Ascending aorta (tissue), 2 donors: ENCODE data around the gene TBC1D5. TPM values are rescaled to one million over a fixed set of nuclear protein-coding genes. Genes with fewer than 3 reads are reported as not detected.
"Not testable (repeated sequence)": the region's sequence is repeated elsewhere in the genome, so short reads cannot be mapped to it uniquely, and the experiment has no call there.

Source experiments
- DNase-seq, 2 donors: peaks; one replicate each; pipeline ENCODE4 v3.0.0-alpha.2; 2019; ENCODE audit warnings: low spot score in 2 of 2
- H3K27ac ChIP-seq, 2 donors: fragments of 200-600 bp; sonication (generic); one replicate each; pipeline ENCODE4 v1.5.1; 2016 to 2017; ENCODE audit warnings: mild to moderate bottlenecking in 1 of 2
- H3K27me3 ChIP-seq: fragments of 200-600 bp; sonication (generic); one replicate; pipeline ENCODE4 v1.5.1; 2017
- H3K36me3 ChIP-seq, 2 donors: fragments of 200-600 bp; sonication (generic); one replicate each; pipeline ENCODE4 v1.5.1; 2016
- H3K4me1 ChIP-seq, 2 donors: fragments of 200-600 bp; sonication (generic); one replicate each; pipeline ENCODE4 v1.5.1; 2016 to 2017; ENCODE audit warnings: mild to moderate bottlenecking in 1 of 2
- H3K4me3 ChIP-seq, 2 donors: fragments of 200-600 bp; sonication (generic); one replicate each; pipeline ENCODE4 v1.5.1; 2016 to 2017; ENCODE audit warnings: mild to moderate bottlenecking in 1 of 2
- H3K9me3 ChIP-seq, 2 donors: fragments of 200-600 bp; sonication (generic); one replicate each; pipeline ENCODE4 v1.5.1; 2016
- intact Hi-C: fragments of 100-400 bp; cut with DNase I; formaldehyde crosslinking; loops from one replicate; pipeline ENCODE4 v1.15.1; 2023
- total RNA-seq: library from RNA; depleted of rRNA; stranded (reverse); fragments of >200 nt; gene quantifications from one replicate; pipeline ENCODE4 v1.1.0, GENCODE V29; 2016
- TF ChIP-seq, protein P1 (sequence below), 3 experiments: fragments of 200-600 bp in 2 of 3; fragments of 450-650 bp in 1 of 3; sonication (generic) in 2 of 3; IDR thresholded peaks; one replicate each; pipeline ENCODE4 v1.5.1; 2016 to 2019; ENCODE audit warnings: antibody characterized with exemption in 3 of 3, mild to moderate bottlenecking in 1 of 3, moderate library complexity in 1 of 3

The TBC1D5 gene
- total RNA-seq, 1 donor from 2014 or later, result 43.3 TPM

DNA sequence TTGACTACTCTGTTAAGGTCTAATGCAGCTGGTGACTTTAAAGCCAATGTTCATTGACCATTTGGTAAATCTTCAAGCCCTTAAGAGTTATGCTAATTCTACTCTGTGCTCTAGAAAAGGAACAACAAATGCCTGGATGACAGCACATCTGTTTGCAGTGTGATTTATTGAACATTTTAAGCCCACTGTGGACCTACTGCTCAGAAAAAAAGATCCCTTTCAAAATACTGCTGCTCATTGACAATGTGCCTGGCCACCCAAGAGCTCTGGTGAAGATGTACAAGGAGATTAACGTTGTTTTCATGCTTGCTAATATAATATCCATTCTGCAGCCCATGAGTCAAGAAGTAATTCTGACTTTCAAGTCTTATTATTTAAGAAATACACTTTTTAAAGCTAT lies 110.8 kb downstream of the TBC1D5 start:
- Histone ChIP-seq H3K36me3 (no peaks in the 10 kb centered on the region), H3K27ac (no peak overlapping the region), H3K4me1 (peaks cover 5 to 22% of the 10 kb centered on the region in 2 donors), H3K4me3 (no peak overlapping the region), H3K9me3 (no peaks in the 10 kb centered on the region), H3K27me3 (no peaks in the 10 kb centered on the region)
- DNase-seq, result no peak
- intact Hi-C loops, result loop anchor here (10.0 kb wide), 1 partner anchor 137 kb away; no protein-coding TSS in a partner anchor
- TF ChIP-seq, protein P1, sequence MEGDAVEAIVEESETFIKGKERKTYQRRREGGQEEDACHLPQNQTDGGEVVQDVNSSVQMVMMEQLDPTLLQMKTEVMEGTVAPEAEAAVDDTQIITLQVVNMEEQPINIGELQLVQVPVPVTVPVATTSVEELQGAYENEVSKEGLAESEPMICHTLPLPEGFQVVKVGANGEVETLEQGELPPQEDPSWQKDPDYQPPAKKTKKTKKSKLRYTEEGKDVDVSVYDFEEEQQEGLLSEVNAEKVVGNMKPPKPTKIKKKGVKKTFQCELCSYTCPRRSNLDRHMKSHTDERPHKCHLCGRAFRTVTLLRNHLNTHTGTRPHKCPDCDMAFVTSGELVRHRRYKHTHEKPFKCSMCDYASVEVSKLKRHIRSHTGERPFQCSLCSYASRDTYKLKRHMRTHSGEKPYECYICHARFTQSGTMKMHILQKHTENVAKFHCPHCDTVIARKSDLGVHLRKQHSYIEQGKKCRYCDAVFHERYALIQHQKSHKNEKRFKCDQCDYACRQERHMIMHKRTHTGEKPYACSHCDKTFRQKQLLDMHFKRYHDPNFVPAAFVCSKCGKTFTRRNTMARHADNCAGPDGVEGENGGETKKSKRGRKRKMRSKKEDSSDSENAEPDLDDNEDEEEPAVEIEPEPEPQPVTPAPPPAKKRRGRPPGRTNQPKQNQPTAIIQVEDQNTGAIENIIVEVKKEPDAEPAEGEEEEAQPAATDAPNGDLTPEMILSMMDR (IDR thresholded peaks at IDR 0.05), result no peak

DNA sequence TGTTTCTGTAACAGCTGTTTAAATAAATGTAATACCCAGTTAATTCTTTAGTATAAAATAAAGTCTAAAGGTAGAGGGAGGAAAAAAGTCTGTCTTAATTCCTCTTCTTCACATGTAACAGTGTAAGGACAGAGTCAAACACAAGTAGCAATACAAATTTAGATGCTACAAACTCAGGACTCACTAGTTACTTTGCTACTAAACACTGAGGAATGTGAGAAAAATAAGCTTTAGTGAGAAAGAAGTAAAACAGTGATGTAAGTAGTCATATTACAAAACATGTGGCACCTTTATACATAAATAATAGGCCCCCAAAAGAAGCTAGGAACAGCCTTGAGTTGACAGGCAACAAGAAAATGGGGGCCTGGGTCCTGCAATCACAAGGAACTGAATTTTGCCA lies 113.0 kb downstream of the TBC1D5 start:
- TF ChIP-seq, protein P1 (IDR thresholded peaks at IDR 0.05), result no peak
- intact Hi-C loops, result no loop called here
- Histone ChIP-seq H3K27ac (no peak overlapping the region), H3K9me3 (no peaks in the 10 kb centered on the region), H3K27me3 (no peaks in the 10 kb centered on the region), H3K4me3 (no peak overlapping the region), H3K4me1 (peaks cover 0 to 9% of the 10 kb centered on the region in 2 donors), H3K36me3 (no peaks in the 10 kb centered on the region)
- DNase-seq, result no peak

DNA sequence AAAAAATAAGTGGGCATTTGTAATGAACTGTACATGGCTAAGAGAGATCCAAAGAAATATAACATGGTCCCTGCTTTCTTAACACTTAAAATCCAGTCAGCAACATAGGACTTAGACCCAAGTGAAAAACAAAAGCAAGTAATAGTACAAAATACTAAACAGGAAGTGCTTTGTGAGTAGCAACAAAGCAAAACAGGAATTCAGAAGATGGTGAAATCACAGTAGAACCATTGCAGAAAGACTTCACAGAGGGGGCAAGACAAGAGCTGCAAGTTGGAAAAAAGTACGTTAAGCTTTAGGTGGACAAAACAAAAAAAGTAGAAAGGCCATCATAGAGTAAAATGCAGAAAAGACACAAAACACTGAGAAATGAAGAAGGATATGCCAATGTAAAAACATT lies 116.0 kb downstream of the TBC1D5 start:
- Histone ChIP-seq H3K27ac (no peak overlapping the region), H3K9me3 (no peaks in the 10 kb centered on the region), H3K36me3 (no peaks in the 10 kb centered on the region), H3K4me3 (no peak overlapping the region), H3K4me1 (peaks cover 0 to 5% of the 10 kb centered on the region in 2 donors), H3K27me3 (no peaks in the 10 kb centered on the region)
- no peak for DNase-seq
- TF ChIP-seq, protein P1 (IDR thresholded peaks at IDR 0.05), result no peak
- intact Hi-C loops, result no loop called here

DNA sequence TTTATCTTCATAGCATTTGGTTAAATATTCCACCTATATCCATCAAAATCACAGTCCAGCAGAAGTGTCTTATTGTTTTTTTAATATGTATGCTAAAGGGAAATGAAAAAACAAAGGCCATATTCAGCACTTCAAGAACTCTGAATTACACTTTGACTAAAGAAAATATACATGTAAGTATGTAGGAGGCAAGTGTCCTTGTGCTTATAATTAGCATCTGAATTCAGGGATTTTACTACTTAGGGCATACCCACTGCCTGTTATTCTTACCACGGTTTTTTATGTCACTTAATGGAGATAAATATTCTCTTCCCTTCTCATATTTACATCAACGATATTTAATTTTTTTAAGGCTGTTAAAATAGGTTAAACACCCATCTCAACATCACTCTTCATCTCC lies 117.3 kb downstream of the TBC1D5 start:
- Histone ChIP-seq H3K4me1 (peaks cover 0 to 5% of the 10 kb centered on the region in 2 donors), H3K36me3 (no peaks in the 10 kb centered on the region), H3K27me3 (no peaks in the 10 kb centered on the region), H3K4me3 (no peak overlapping the region), H3K9me3 (no peaks in the 10 kb centered on the region), H3K27ac (no peak overlapping the region)
- DNase-seq, result no peak
- TF ChIP-seq, protein P1 (IDR thresholded peaks at IDR 0.05), result no peak
- intact Hi-C loops, result no loop called here

DNA sequence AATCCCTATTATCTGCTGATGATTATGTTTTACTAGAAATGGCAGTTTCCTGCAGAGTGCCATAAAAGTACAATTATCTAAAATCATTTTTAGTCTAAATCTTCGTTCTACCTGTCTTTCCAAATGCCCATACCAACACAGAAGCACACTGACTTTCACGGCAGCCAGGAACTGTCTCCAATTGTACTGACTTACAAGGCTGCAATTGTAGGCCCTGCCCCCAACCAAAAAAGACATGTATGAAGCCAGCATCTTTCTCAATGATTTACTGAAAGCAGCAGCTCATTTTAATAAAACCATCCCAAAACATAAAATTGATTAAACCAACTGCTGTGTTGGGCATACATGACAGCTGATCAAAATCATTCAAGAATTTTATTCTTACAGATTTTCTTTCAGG lies 119.0 kb downstream of the TBC1D5 start:
- Histone ChIP-seq H3K4me1 (no peaks in the 10 kb centered on the region), H3K9me3 (no peaks in the 10 kb centered on the region), H3K27ac (no peak overlapping the region), H3K27me3 (no peaks in the 10 kb centered on the region), H3K4me3 (no peak overlapping the region), H3K36me3 (peaks cover 0 to 3% of the 10 kb centered on the region in 2 donors)
- TF ChIP-seq, protein P1 (IDR thresholded peaks at IDR 0.05), result no peak
- intact Hi-C loops, result no loop called here
- no peak for DNase-seq

DNA sequence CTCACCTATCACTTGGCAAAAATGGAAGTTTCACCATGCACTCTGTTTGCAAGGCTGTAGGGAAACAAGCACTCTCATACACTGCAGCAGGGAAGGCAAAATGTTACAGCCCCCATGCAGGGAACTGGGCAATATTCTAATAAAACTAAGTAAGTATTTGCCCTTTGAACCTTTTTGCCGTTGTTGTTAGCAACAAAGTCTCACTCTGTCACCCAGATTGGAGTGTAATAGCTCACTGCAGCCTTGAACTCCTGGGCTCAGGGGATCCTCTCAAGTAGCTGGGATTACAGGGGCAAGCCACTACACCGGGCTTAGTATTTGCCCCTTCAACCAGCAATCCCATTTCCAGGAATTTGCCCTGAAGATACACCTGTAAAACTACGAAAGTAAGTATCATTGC lies 122.5 kb downstream of the TBC1D5 start:
- TF ChIP-seq, protein P1 (IDR thresholded peaks at IDR 0.05), result no peak
- Histone ChIP-seq H3K27me3 (no peaks in the 10 kb centered on the region), H3K27ac (no peak overlapping the region), H3K4me3 (no peak overlapping the region), H3K4me1 (no peaks in the 10 kb centered on the region), H3K36me3 (peaks cover 0 to 5% of the 10 kb centered on the region in 2 donors), H3K9me3 (no peaks in the 10 kb centered on the region)
- no peak for DNase-seq
- intact Hi-C loops, result no loop called here

DNA sequence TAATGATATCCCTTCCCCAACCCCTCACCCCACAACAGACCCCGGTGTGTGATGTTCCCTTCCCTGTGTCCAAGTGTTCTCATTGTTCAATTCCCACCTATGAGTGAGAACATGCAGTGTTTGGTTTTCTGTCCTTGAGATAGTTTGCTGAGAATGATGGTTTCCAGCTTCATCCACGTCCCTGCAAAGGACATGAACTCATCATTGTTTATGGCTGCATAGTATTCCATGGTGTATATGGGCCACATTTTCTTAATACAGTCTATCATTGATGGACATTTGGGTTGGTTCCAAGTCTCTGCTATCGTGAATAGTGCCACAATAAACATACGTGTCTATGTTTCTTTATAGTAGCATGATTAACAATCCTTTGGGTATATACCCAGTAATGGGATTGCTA lies 129.4 kb downstream of the TBC1D5 start:
- H3K36me3 ChIP-seq, H3K27me3 ChIP-seq, intact Hi-C loops, H3K27ac ChIP-seq, DNase-seq, H3K9me3 ChIP-seq, H3K4me3 ChIP-seq, H3K4me1 ChIP-seq: not testable (repeated sequence)
